Left kidney (tissue), 2 donors: ENCODE measurements around the gene FRMD4A. TPM values are rescaled to one million over a fixed set of nuclear protein-coding genes. Genes with fewer than 3 reads are reported as not detected.

Source experiments
- DNase-seq: peaks from one replicate; pipeline ENCODE4 v3.0.0-alpha.2; 2013
- polyA plus RNA-seq: library from polyadenylated mRNA; unstranded; fragments of 120-200 nt; gene quantifications from one replicate; pipeline ENCODE4 v1.2.1, GENCODE V29; 2013; ENCODE audit not compliant: insufficient read length

FRMD4A gene
- polyA plus RNA-seq, 1 donor = 85.8 TPM

DNA sequence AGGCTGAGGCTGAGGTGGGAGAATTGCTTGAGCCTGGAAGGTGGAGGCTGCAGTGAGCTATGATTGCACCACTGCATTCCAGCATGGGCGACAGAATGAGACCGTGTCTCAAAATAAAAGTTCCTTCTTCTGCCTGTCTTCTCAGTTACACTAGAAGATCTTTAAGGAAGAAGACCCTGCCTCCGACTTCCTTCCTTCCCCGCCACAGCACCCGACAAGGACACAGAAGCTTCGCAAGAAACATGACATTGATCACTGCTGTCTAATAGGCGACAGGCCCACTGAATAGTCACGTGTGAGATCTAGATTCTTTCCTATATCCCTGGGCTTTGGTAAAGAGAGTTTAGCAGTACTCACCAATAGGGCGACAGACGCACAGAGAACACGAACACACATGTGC, 625.8 kb downstream of the FRMD4A start:
- no peak for DNase-seq

DNA sequence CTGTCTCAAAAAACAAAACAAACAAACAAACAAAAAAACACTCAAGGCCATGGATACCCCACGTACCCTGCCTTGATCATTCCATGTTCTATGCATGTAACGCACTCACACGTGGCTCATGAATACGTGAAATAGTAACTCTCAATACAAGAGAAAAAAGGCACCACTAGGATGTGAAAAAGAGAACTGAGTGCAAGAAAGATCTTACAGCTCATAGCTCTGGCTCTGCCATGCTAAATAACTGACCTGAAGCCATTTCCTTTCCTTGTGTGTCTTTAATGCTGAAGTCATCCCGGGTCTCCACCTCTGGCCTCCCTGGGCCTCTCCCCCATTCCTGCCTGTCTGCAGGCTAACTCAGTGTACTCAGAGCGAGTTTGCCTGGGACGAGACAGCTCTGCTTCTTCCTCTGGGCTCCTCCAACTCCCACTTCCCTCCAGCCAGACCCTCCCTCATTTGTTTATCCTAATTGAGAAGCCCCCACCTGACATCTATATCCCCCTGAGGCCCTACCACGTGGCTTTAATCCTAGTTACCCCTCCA, 626.7 kb downstream of the FRMD4A start:
- DNase-seq = no peak

- DNase-seq = no peak
Observed at GRCh38 chr10:13703101-13703818, 627.5 kb downstream of the FRMD4A start.

- DNase-seq = no peak
Observed at GRCh38 chr10:13701157-13701919, 629.4 kb downstream of the FRMD4A start.

GRCh38 chr10:13700473-13701144, 630.1 kb downstream of the FRMD4A start:
- DNase-seq = no peak

- DNase-seq = no peak
Observed at GRCh38 chr10:13699216-13699615, 631.5 kb downstream of the FRMD4A start.

DNA sequence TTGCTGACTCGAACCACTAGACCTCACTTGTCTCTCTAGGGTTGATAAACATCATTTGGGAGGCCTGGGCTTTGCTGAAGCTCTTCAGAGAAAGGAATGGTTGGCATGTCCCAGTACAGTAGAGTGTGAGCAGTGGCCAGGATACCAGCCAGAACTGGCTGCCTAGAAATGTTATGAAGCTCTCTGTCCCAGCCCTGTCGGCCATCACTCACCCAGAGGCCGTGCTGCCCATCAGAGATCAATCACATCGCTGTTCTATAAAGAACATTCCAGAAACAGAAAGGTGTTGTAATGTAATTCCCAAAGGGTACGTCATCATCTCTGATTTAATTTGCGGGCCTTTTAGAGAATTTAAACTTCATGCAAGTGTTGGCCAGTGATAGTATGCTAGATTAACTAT, 632.5 kb downstream of the FRMD4A start:
- no peak for DNase-seq

- DNase-seq = no peak
Observed at GRCh38 chr10:13696071-13696470, 634.7 kb downstream of the FRMD4A start.

GRCh38 chr10:13695588-13695987, 635.1 kb downstream of the FRMD4A start:
- no peak for DNase-seq

DNA sequence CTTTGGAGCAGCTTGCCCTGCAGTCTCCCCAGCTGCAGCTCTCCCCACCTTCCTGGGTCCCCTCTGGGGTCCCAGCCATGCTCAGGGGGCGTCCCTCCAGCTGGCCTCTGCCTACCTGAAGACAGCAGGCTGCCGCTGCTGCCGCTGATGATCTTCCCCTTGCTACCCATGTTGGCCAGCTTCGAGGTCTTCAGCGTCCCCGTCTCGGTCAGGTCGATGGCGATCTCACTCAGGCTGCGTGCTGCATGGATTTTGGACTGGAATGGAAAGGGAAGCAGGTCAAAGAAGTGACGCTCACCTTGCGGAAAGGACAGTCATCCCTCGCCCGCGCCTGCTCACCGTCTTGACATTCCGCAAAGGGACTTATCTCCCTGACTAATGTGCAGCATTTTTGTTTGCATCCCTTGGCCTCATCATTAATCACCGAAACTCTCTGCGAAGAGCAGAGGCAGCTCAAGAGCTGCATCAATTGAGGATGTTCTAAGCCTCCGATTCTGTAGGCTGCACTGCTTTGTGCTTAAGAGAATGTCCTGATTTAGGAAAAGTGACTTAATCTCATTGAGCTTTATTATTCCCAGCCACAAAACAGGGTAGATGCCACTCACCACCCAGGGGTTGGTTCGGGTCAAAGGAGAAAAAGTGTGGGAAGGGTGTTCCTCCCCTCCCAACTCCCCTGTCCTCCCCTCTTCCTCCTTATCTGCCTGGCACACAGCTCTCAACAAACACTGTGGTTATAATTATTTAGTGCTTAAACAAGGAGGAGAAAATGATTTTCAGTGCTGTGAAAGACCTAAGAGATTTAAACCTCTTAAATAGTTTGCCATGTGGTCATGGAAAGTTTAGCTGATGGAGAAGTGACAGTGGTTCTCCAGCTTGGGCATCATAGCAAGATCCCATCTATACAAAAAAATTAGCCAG, 636.7 kb downstream of the FRMD4A start:
- DNase-seq = no peak

- no peak for DNase-seq
Observed at GRCh38 chr10:13690281-13690825, 640.4 kb downstream of the FRMD4A start.

DNA sequence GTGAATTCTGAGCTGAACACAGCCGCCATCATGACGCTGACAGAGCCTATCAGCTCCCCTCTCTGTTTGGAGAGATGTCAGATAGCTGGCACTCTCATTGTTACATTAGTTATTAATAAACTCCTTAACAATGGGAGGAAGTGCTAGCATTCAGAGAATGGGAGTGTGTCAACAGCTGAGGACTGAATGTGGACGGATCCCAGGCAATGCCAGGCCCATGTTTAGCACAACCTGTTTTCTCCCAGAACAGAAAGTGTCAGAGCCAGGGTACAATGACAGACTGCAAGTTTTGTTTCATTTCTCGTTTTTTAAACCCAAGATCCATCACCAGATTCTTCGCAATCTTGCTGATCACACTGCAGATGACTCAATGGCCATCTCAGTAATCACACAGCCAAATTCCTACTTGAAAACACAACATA, 644.4 kb downstream of the FRMD4A start:
- DNase-seq = no peak

DNA sequence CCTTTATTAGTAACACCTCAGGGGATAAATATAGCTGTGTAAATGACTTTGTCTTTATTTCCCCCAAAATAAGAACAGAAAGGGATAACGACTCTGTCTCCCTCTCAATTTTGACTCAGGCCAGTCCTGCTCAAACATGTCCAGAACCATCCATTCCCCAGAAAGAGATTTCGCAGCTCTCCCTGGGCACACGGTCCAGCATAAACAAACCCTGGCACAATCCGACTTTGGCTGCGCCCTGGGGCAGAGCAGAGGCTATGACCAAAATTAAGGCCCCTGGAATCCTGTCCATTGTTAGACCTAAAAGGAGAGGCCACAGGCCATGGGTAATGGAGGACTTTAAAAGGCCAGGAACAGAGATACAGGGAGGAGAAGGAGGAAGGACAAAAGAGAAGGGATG, 644.8 kb downstream of the FRMD4A start:
- DNase-seq = no peak

DNA sequence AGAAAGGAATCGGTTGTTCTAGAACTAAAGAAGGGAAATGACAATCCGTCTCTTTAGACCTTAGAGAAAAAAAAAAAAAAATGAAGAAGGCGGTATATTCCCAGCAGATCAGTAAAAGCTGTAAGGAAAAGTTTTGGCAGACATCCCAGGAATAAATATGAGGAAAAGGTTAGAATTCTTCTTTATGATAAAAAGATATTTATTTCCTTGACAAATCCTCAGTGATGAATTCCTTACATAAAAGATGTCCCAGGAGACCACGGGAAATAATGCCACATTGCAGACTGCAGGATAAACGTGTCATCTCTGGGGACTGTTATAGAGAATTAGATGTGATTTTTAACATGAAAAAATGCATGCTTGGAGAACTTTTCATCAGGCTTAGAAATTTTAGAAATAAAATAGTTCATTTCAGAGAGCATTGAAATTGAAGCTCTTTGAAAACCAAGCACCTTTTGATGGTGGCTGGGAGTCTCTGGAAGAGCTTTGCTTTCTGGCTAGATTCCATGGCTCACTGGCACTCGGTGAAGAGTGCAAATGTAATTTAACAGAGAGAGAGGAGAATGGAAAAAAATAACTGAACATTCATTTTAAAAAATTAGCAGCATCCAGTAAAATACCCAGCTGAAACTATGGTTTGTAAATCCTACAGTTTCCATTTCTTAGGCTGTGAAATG, 645.8 kb downstream of the FRMD4A start:
- no peak for DNase-seq

DNA sequence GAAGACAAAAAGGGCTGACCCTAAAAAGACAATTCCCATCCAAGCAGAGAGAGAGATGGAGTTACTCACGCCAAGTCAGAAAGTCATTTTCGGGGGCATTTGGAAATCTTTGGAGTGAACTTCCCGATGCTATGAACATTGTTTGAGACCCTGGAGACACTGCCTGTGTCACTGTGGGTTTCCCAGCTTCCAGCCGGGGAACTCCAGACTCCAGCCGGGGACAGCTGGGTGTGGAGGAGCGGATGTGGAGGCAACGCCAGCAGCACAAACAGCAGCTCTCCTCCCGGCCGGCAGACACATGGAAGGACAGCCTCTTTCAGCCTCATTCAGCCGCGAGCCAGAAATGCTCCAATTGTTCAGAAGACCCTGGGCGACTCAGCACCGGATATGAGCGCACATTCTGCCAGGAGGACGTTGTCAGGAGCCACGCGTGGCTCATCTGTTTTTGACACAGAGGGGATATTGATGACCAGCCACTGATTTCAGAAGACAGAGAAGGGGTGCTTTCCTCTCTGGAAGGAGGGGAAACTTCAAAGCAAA, 646.4 kb downstream of the FRMD4A start:
- no peak for DNase-seq

DNA sequence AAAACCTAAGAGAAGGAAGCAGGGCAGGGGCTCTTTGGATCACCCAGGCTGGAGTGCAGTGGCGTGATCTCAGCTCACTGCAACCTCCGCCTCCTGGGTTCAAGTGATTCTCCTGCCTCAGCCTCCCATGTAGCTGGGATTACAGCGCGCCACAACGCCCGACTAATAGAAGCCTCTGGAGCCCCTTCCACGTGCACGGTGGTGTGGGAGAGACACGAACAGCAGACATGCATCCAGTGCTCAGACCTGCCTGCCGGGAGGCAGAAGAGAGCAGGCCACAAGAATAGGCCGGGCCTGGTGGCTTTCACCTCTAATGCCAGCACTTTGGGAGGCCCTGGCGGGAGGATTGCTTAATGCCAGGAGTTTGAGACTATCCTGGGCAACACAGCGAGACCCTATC, 647.7 kb downstream of the FRMD4A start:
- DNase-seq = no peak

DNA sequence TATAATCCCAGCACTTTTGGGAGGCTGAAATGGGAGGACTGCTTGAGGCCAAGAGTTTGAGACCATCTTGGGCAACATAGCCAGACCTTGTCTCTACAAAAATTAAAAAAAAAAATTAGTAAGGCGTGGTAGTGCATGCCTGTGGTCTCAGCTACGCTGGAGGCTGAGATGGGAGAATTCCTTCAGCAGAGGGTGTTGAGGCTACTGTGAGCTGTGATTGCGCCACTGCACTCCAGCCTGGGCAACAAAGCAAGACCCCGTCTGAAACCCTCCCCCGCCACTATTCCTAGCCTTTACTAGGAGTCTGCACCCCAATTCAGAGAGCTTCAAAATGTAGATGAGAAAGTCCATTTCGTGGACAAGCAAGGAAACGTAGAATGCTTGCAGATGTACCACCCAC, 648.8 kb downstream of the FRMD4A start:
- no peak for DNase-seq

GRCh38 chr10:13681528-13681927, 649.2 kb downstream of the FRMD4A start:
- DNase-seq = no peak

DNA sequence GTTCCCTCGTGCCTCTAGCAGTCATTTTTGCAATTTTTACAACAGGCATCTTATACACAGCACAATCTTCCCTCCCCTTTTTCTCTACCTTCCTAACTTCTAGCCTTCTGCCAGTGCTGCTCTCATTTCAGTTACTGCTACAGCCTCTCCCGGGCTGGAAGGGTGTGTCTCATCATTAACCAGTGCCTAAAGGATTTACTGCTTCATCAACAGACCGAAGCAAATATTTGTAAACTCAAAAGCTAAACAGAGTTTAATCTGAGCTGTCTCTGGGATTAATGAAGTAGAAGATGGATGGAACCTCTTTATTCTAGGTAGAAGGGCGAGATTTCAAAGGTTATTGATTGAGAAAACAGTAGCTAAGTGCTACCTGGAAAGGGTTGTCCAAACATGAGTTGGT, 649.6 kb downstream of the FRMD4A start:
- DNase-seq = no peak

DNA sequence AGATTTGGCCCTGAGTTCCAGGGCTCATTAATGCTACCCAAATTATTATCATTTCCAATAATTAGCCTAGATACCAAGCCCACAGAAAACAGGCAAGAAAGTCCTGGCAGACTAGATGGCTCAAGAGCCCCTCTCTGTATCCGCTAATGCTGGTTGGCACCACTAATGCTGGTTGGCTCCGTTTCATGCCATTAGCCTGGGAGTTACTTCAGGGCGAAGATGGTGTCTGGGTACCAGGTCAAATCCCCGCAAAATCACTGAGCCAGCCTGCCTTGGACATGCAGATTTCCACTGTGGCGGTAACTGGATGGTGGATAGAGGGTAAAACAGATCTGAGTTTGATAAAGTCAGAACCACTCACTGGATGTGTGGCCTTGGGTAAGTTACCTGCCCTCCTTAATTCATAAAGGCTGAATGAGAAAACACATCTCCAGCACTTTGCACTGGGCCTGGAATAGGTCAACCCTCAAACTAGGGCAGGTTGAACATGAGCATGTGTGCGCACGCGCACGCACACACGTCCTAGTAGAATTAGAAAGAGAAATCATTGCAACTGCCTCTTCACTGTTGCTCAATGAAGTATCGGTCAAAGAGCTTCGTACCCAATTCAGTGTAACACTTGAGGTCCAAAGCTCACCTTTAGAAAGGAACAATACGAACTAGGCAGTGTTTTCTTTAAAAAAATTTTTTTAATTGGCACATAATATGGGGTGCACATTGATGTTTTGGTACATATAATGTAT, 652.5 kb downstream of the FRMD4A start:
- DNase-seq = no peak
